ENCODE measurements around the gene ZDHHC23. TPM values are rescaled to one million over a fixed set of nuclear protein-coding genes. Genes with fewer than 3 reads are reported as not detected.

The ZDHHC23 gene
- total and polyA plus RNA-seq, 2 of the 13 experiments (the other 11 are each of a cell fraction or from before 2014, with no cell fraction given) = 1.6 to 8.8 TPM

DNA sequence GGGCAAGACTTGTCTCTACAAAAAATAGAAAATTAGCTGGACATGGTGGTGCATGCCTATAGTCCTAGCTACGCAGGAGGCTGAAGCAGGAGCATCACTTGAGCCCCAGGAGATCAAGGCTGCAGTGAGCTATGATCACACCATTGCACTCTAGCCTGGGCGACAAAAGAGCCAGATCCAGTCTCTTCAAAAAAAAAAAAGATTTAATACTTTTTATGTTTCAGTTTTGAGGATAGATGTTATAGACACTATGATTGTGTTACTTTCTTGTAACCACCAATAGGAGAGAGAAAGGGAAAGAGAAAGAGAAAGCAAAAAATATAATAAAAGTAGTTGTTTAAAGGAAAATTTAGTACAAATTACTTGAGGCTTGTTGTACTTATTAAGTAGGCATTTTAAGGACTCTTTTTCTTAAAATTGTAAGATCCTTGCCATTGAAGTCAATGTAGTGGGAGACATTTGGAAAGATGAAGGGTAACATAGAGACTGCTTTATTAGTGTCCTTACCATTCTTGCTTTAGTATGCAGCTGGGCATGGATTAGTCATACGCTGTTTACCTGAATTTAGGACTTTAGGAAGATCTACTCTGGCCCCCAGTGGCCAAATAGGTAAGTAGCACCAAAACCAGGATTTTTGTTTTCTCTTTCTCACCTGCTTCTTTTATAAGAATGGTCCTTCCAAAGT lies 35.1 kb upstream of the ZDHHC23 start (continued):
- TF ChIP-seq ZHX1 (CRISPR knock-in tag; IDR thresholded peaks at IDR 0.05; ENCODE audit: low read depth) (no peak), NFYB (CRISPR knock-in tag; IDR thresholded peaks at IDR 0.05) (no peak), MYNN (CRISPR knock-in tag; IDR thresholded peaks at IDR 0.05; ENCODE audit: low read depth) (no peak), POLR2G (IDR thresholded peaks at IDR 0.05; ENCODE audit: low read depth, low read length) (no peak), RBM39 (IDR thresholded peaks at IDR 0.05; ENCODE audit: low read depth, low read length, poor library complexity, severe bottlenecking) (no peak), FIP1L1 (IDR thresholded peaks at IDR 0.05; ENCODE audit: borderline replicate concordance, insufficient read depth, low read depth, low read length) (no peak), HHEX (CRISPR knock-in tag; IDR thresholded peaks at IDR 0.05) (no peak), PLRG1 (conservative IDR thresholded peaks at IDR 0.05) (no peak), GPN1 (CRISPR knock-in tag; IDR thresholded peaks at IDR 0.05; ENCODE audit: borderline replicate concordance) (no peak), EEA1 (CRISPR knock-in tag; IDR thresholded peaks at IDR 0.05; ENCODE audit: borderline replicate concordance) (no peak), ZNF18 (CRISPR knock-in tag; IDR thresholded peaks at IDR 0.05; ENCODE audit: insufficient replicate concordance) (no peak), ZNF710 (CRISPR knock-in tag; IDR thresholded peaks at IDR 0.05; ENCODE audit: borderline replicate concordance) (no peak), ZNF629 (CRISPR knock-in tag; conservative IDR thresholded peaks at IDR 0.05) (no peak)
- TF ChIP-seq, protein P1, sequence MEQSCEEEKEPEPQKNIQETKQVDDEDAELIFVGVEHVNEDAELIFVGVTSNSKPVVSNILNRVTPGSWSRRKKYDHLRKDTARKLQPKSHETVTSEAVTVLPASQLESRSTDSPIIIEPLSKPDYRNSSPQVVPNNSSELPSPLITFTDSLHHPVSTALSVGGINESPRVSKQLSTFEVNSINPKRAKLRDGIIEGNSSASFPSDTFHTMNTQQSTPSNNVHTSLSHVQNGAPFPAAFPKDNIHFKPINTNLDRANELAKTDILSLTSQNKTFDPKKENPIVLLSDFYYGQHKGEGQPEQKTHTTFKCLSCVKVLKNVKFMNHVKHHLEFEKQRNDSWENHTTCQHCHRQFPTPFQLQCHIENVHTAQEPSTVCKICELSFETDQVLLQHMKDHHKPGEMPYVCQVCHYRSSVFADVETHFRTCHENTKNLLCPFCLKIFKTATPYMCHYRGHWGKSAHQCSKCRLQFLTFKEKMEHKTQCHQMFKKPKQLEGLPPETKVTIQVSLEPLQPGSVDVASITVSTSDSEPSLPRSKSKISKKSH (CRISPR knock-in tag; IDR thresholded peaks at IDR 0.05; ENCODE audit: borderline replicate concordance) = no peak
- TF ChIP-seq, protein P2, sequence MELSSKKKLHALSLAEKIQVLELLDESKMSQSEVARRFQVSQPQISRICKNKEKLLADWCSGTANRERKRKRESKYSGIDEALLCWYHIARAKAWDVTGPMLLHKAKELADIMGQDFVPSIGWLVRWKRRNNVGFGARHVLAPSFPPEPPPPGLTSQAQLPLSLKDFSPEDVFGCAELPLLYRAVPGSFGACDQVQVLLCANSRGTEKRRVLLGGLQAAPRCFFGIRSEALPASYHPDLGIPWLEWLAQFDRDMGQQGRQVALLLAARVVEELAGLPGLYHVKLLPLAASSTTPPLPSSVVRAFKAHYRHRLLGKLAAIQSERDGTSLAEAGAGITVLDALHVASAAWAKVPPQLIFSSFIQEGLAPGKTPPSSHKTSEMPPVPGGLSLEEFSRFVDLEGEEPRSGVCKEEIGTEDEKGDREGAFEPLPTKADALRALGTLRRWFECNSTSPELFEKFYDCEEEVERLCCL (CRISPR knock-in tag; IDR thresholded peaks at IDR 0.05; ENCODE audit: borderline replicate concordance) = no peak
- TF ChIP-seq, protein P3, sequence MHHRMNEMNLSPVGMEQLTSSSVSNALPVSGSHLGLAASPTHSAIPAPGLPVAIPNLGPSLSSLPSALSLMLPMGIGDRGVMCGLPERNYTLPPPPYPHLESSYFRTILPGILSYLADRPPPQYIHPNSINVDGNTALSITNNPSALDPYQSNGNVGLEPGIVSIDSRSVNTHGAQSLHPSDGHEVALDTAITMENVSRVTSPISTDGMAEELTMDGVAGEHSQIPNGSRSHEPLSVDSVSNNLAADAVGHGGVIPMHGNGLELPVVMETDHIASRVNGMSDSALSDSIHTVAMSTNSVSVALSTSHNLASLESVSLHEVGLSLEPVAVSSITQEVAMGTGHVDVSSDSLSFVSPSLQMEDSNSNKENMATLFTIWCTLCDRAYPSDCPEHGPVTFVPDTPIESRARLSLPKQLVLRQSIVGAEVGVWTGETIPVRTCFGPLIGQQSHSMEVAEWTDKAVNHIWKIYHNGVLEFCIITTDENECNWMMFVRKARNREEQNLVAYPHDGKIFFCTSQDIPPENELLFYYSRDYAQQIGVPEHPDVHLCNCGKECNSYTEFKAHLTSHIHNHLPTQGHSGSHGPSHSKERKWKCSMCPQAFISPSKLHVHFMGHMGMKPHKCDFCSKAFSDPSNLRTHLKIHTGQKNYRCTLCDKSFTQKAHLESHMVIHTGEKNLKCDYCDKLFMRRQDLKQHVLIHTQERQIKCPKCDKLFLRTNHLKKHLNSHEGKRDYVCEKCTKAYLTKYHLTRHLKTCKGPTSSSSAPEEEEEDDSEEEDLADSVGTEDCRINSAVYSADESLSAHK (CRISPR knock-in tag; IDR thresholded peaks at IDR 0.05; ENCODE audit: borderline replicate concordance) = no peak
